Astrocyte (in vitro differentiated cells and primary cell): Measurements from ENCODE around the gene ZDHHC11B.

Source experiments
- EZH2 ChIP-seq: IDR thresholded peaks from 2 replicates; pipeline ENCODE4 v1.6.1; 2012; ENCODE audit warnings: mild to moderate bottlenecking, low read length, inconsistent platforms; ENCODE audit not compliant: insufficient read depth
- TF ChIP-seq, protein P1 (sequence below): IDR thresholded peaks from 2 replicates; pipeline ENCODE4 v1.5.1; 2011; ENCODE audit warnings: low read depth, mild to moderate bottlenecking, inconsistent platforms, low read length, moderate library complexity; ENCODE audit not compliant: insufficient read depth

GRCh38 chr5:664994-665360 is 119.6 kb downstream of the ZDHHC11B start:
- TF ChIP-seq, protein P1, sequence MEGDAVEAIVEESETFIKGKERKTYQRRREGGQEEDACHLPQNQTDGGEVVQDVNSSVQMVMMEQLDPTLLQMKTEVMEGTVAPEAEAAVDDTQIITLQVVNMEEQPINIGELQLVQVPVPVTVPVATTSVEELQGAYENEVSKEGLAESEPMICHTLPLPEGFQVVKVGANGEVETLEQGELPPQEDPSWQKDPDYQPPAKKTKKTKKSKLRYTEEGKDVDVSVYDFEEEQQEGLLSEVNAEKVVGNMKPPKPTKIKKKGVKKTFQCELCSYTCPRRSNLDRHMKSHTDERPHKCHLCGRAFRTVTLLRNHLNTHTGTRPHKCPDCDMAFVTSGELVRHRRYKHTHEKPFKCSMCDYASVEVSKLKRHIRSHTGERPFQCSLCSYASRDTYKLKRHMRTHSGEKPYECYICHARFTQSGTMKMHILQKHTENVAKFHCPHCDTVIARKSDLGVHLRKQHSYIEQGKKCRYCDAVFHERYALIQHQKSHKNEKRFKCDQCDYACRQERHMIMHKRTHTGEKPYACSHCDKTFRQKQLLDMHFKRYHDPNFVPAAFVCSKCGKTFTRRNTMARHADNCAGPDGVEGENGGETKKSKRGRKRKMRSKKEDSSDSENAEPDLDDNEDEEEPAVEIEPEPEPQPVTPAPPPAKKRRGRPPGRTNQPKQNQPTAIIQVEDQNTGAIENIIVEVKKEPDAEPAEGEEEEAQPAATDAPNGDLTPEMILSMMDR = no peak
- TF ChIP-seq EZH2 = no peak
